ENCODE results near the gene TRIP10.
"Not testable (repeated sequence)": the region's sequence is repeated elsewhere in the genome, so short reads cannot be mapped to it uniquely, and the experiment has no call there.

Gene TRIP10

GRCh38 chr19:6768236-6768785 is 28.8 kb downstream of the TRIP10 start:
- H3K4me3 Mint-ChIP-seq, result peak overlapping the region; percentile 86
- no peaks in the 10 kb centered on the region for H3K9me3 Mint-ChIP-seq
- peak; percentile 37 for DNase-seq
- H3K27me3 Mint-ChIP-seq, result no peaks in the 10 kb centered on the region
- CTCF ChIA-PET, result interaction anchor here (1.2 to 2.2 kb wide), 4 partner anchors 13 to 99 kb away, joined by 3 to 13 read pairs (median 5); partner anchors contain the start of gene TNFSF14
- H3K36me3 Mint-ChIP-seq, result peaks cover 12% of the 10 kb centered on the region
- H3K27ac Mint-ChIP-seq, result peak overlapping the region; percentile 90
- H3K4me1 Mint-ChIP-seq, result peaks cover 60% of the 10 kb centered on the region

GRCh38 chr19:6769006-6769619 is 29.6 kb downstream of the TRIP10 start:
- peak overlapping the region; percentile 21 for H3K4me3 Mint-ChIP-seq
- H3K36me3 Mint-ChIP-seq, result peaks cover 18% of the 10 kb centered on the region
- H3K9me3 Mint-ChIP-seq, result no peaks in the 10 kb centered on the region
- no peak for DNase-seq
- H3K4me1 Mint-ChIP-seq, result peaks cover 65% of the 10 kb centered on the region
- H3K27ac Mint-ChIP-seq, result peak overlapping the region; percentile 68
- CTCF ChIA-PET, result interaction anchor here (1.1 to 2.2 kb wide), 5 partner anchors 12 to 99 kb away, joined by 3 to 13 read pairs (median 5); partner anchors contain the start of gene TNFSF14
- H3K27me3 Mint-ChIP-seq, result no peaks in the 10 kb centered on the region

- Mint-ChIP-seq H3K4me1 (peaks cover 66% of the 10 kb centered on the region), H3K36me3 (peaks cover 22% of the 10 kb centered on the region), H3K27ac (peak overlapping the region; percentile 92), H3K4me3 (peak overlapping the region; percentile 60)
- not testable (repeated sequence) for DNase-seq, H3K27me3 Mint-ChIP-seq, H3K9me3 Mint-ChIP-seq
- CTCF ChIA-PET, result interaction anchor here (1.1 to 2.9 kb wide), 4 partner anchors 10 to 92 kb away, joined by 3 to 17 read pairs (median 12); partner anchors contain the start of gene GPR108
Measured at GRCh38 chr19:6771648-6772027, 32.2 kb downstream of the TRIP10 start.

- H3K27ac Mint-ChIP-seq, result peak within 1 kb of the TSS; percentile 92
- peak within 1 kb of the TSS; percentile 97 for H3K4me3 Mint-ChIP-seq
- DNase-seq, result peak; percentile 89
- H3K4me1 Mint-ChIP-seq, result peaks cover 66% of the 10 kb centered on the region
- H3K9me3 Mint-ChIP-seq, result peaks cover 3% of the 10 kb centered on the region
- CTCF ChIA-PET, result interaction anchor here (1.0 to 2.9 kb wide), 5 partner anchors 9 to 133 kb away, joined by 3 to 17 read pairs (median 10); partner anchors contain the start of gene GPR108
- H3K27me3 Mint-ChIP-seq, result no peaks in the 10 kb centered on the region
- peaks cover 27% of the 10 kb centered on the region for H3K36me3 Mint-ChIP-seq
Measured at GRCh38 chr19:6772028-6772865, 32.8 kb downstream of the TRIP10 start, which contains the start of gene VAV1. Gene VAV1 (plus strand): TSS chr19:6772708. CDS start chr19:6772808, 100 bp downstream.

- H3K4me1 Mint-ChIP-seq, result peaks cover 67% of the 10 kb centered on the region
- H3K36me3 Mint-ChIP-seq, result peaks cover 31% of the 10 kb centered on the region
- CTCF ChIA-PET, result interaction anchor here (1.0 to 2.9 kb wide), 6 partner anchors 9 to 133 kb away, joined by 3 to 17 read pairs (median 7); partner anchors contain the start of gene GPR108
- H3K4me3 Mint-ChIP-seq, result peak overlapping the region; percentile 97
- peak overlapping the region; percentile 92 for H3K27ac Mint-ChIP-seq
- no peak for DNase-seq
- H3K27me3 Mint-ChIP-seq, result no peaks in the 10 kb centered on the region
- peaks cover 3% of the 10 kb centered on the region for H3K9me3 Mint-ChIP-seq
Measured at GRCh38 chr19:6772866-6773322, 33.4 kb downstream of the TRIP10 start.

- peak; percentile 71 for DNase-seq
- peaks cover 3% of the 10 kb centered on the region for H3K9me3 Mint-ChIP-seq
- CTCF ChIA-PET, result interaction anchor here (1.3 to 2.9 kb wide), 3 partner anchors 27 to 90 kb away, joined by 3 to 15 read pairs (median 10); no protein-coding TSS in a partner anchor
- peaks cover 36% of the 10 kb centered on the region for H3K36me3 Mint-ChIP-seq
- H3K4me3 Mint-ChIP-seq, result peak overlapping the region; percentile 97
- H3K27ac Mint-ChIP-seq, result peak overlapping the region; percentile 92
- H3K4me1 Mint-ChIP-seq, result peaks cover 67% of the 10 kb centered on the region
- H3K27me3 Mint-ChIP-seq, result no peaks in the 10 kb centered on the region
Measured at GRCh38 chr19:6773323-6773931, 33.9 kb downstream of the TRIP10 start.

GRCh38 chr19:6774821-6775707 is 35.6 kb downstream of the TRIP10 start:
- peaks cover 67% of the 10 kb centered on the region for H3K4me1 Mint-ChIP-seq
- peak overlapping the region; percentile 82 for H3K27ac Mint-ChIP-seq
- peaks cover 3% of the 10 kb centered on the region for H3K9me3 Mint-ChIP-seq
- no peak for DNase-seq
- CTCF ChIA-PET, result interaction anchor here (0.9 to 1.1 kb wide), 2 partner anchors 39 to 89 kb away, joined by 3 read pairs; no protein-coding TSS in a partner anchor
- H3K27me3 Mint-ChIP-seq, result no peaks in the 10 kb centered on the region
- peaks cover 41% of the 10 kb centered on the region for H3K36me3 Mint-ChIP-seq
- peak overlapping the region; percentile 65 for H3K4me3 Mint-ChIP-seq

- H3K36me3 Mint-ChIP-seq, result peaks cover 46% of the 10 kb centered on the region
- H3K4me3 Mint-ChIP-seq, result peak overlapping the region; percentile 8
- DNase-seq, CTCF ChIA-PET, H3K27me3 Mint-ChIP-seq, H3K27ac Mint-ChIP-seq, H3K9me3 Mint-ChIP-seq: not testable (repeated sequence)
- H3K4me1 Mint-ChIP-seq, result peaks cover 63% of the 10 kb centered on the region
Measured at GRCh38 chr19:6776045-6776444, 36.6 kb downstream of the TRIP10 start.

- CTCF ChIA-PET, result interaction anchor here (0.6 kb wide), 1 partner anchor 1062 kb away, joined by 4 read pairs; no protein-coding TSS in a partner anchor
- peaks cover 54% of the 10 kb centered on the region for H3K36me3 Mint-ChIP-seq
- no peak overlapping the region for H3K27ac Mint-ChIP-seq
- peaks cover 66% of the 10 kb centered on the region for H3K4me1 Mint-ChIP-seq
- H3K4me3 Mint-ChIP-seq, result no peak overlapping the region
- no peak for DNase-seq
- no peaks in the 10 kb centered on the region for H3K27me3 Mint-ChIP-seq
- peaks cover 3% of the 10 kb centered on the region for H3K9me3 Mint-ChIP-seq
Measured at GRCh38 chr19:6776999-6777398, 37.5 kb downstream of the TRIP10 start.

GRCh38 chr19:6777434-6777833 is 38.0 kb downstream of the TRIP10 start:
- Mint-ChIP-seq H3K4me1 (peaks cover 62% of the 10 kb centered on the region), H3K36me3 (peaks cover 54% of the 10 kb centered on the region), H3K4me3 (no peak overlapping the region), H3K27me3 (no peaks in the 10 kb centered on the region), H3K27ac (peak overlapping the region; percentile 56), H3K9me3 (peaks cover 3% of the 10 kb centered on the region)
- CTCF ChIA-PET, result interaction anchor here (0.6 kb wide), 1 partner anchor 1063 kb away, joined by 4 read pairs; no protein-coding TSS in a partner anchor
- no peak for DNase-seq

- peaks cover 53% of the 10 kb centered on the region for H3K36me3 Mint-ChIP-seq
- H3K27me3 Mint-ChIP-seq, result no peaks in the 10 kb centered on the region
- DNase-seq, result no peak
- peaks cover 64% of the 10 kb centered on the region for H3K4me1 Mint-ChIP-seq
- H3K9me3 Mint-ChIP-seq, result peaks cover 3% of the 10 kb centered on the region
- H3K4me3 Mint-ChIP-seq, result no peak overlapping the region
- CTCF ChIA-PET, result interaction anchor here (1.1 kb wide), 1 partner anchor 85 kb away, joined by 3 read pairs; no protein-coding TSS in a partner anchor
- peak overlapping the region; percentile 82 for H3K27ac Mint-ChIP-seq
Measured at GRCh38 chr19:6778386-6778785, 38.9 kb downstream of the TRIP10 start.

- Mint-ChIP-seq H3K4me3 (no peak overlapping the region), H3K9me3 (peaks cover 3% of the 10 kb centered on the region), H3K27me3 (no peaks in the 10 kb centered on the region), H3K36me3 (peaks cover 51% of the 10 kb centered on the region), H3K27ac (no peak overlapping the region), H3K4me1 (peaks cover 61% of the 10 kb centered on the region)
- CTCF ChIA-PET, result no interaction called here
- no peak for DNase-seq
Measured at GRCh38 chr19:6779206-6779605, 39.7 kb downstream of the TRIP10 start.

GRCh38 chr19:6787393-6787792 is 47.9 kb downstream of the TRIP10 start:
- Mint-ChIP-seq H3K27me3 (no peaks in the 10 kb centered on the region), H3K9me3 (no peaks in the 10 kb centered on the region), H3K27ac (no peak overlapping the region), H3K4me1 (peaks cover 52% of the 10 kb centered on the region), H3K36me3 (peaks cover 53% of the 10 kb centered on the region), H3K4me3 (no peak overlapping the region)
- CTCF ChIA-PET, result no interaction called here
- no peak for DNase-seq

All from activated naive CD4-positive, alpha-beta T cell treated with anti-CD3 and anti-CD28 coated beads, Interleukin-2, amount 10 ng/mL, durations not matched to agents 7 days and 5 days (primary cell).